SHP77 treated with DMSO at 0.1 percent for 48 hours (cell line): ENCODE data around the gene SEC14L3.

Experiments used
- DNase-seq: peaks from one replicate; lab custom pipeline; 2025; lab: John Stamatoyannopoulos, UW

SEC14L3 gene

GRCh38 chr22:30444632-30445437 is 27.0 kb downstream of the SEC14L3 start:
- peak; percentile 43 for DNase-seq

- DNase-seq = no peak
These were observed 30.7 kb downstream of the SEC14L3 start for GRCh38 chr22:30441088-30441487.

- DNase-seq = no peak
These were observed 32.0 kb downstream of the SEC14L3 start for GRCh38 chr22:30439836-30440235.

- DNase-seq = no peak
These were observed 32.6 kb downstream of the SEC14L3 start for GRCh38 chr22:30439226-30439625.

GRCh38 chr22:30438559-30438958 is 33.3 kb downstream of the SEC14L3 start:
- no peak for DNase-seq

GRCh38 chr22:30436196-30436595 is 35.6 kb downstream of the SEC14L3 start:
- DNase-seq = no peak

GRCh38 chr22:30435674-30436126 is 36.1 kb downstream of the SEC14L3 start:
- no peak for DNase-seq

GRCh38 chr22:30434843-30435242 is 37.0 kb downstream of the SEC14L3 start:
- DNase-seq = no peak

GRCh38 chr22:30433773-30434172 is 38.0 kb downstream of the SEC14L3 start:
- DNase-seq = no peak

- no peak for DNase-seq
These were observed 38.6 kb downstream of the SEC14L3 start for GRCh38 chr22:30433227-30433626.

GRCh38 chr22:30432520-30432919 is 39.3 kb downstream of the SEC14L3 start:
- no peak for DNase-seq

GRCh38 chr22:30432096-30432495 is 39.7 kb downstream of the SEC14L3 start:
- no peak for DNase-seq

GRCh38 chr22:30430933-30431332 is 40.9 kb downstream of the SEC14L3 start:
- DNase-seq = no peak

GRCh38 chr22:30429887-30430286 is 41.9 kb downstream of the SEC14L3 start:
- DNase-seq = no peak

GRCh38 chr22:30427871-30428270 is 43.9 kb downstream of the SEC14L3 start:
- no peak for DNase-seq

GRCh38 chr22:30426388-30427353 is 45.1 kb downstream of the SEC14L3 start:
- peak; percentile 54 for DNase-seq

GRCh38 chr22:30425616-30426387 is 46.0 kb downstream of the SEC14L3 start, which contains the start of gene MTFP1:
Gene MTFP1 (plus strand): TSS chr22:30425768. CDS start chr22:30425880, 112 bp downstream.
- DNase-seq = peak; percentile 42

- DNase-seq = no peak
These were observed 46.5 kb downstream of the SEC14L3 start for GRCh38 chr22:30425327-30425615.

GRCh38 chr22:30424534-30425326 is 47.1 kb downstream of the SEC14L3 start:
- no peak for DNase-seq

GRCh38 chr22:30423959-30424533 is 47.8 kb downstream of the SEC14L3 start:
- peak; percentile 98 for DNase-seq
